Breast epithelium (tissue), 3 donors: Measurements from ENCODE around the gene SMIM5.

ENCODE experiments used
- CTCF ChIP-seq, 3 donors: fragments of 450-650 bp; IDR thresholded peaks; one replicate each; pipeline ENCODE4 v1.5.1; 2016 to 2017; ENCODE audit warnings: antibody characterized with exemption in 3 of 3, mild to moderate bottlenecking in 3 of 3, moderate library complexity in 3 of 3
- POLR2A ChIP-seq: fragments of 450-650 bp; IDR thresholded peaks from one replicate; pipeline ENCODE4 v1.6.1; 2016; ENCODE audit warnings: antibody characterized with exemption, mild to moderate bottlenecking, moderate library complexity
- POLR2AphosphoS5 ChIP-seq, 3 donors: sonication (generic); formaldehyde crosslinking; IDR thresholded peaks; one replicate each; pipeline ENCODE4 v1.6.1; 2017; ENCODE audit warnings: antibody characterized with exemption in 3 of 3

DNA sequence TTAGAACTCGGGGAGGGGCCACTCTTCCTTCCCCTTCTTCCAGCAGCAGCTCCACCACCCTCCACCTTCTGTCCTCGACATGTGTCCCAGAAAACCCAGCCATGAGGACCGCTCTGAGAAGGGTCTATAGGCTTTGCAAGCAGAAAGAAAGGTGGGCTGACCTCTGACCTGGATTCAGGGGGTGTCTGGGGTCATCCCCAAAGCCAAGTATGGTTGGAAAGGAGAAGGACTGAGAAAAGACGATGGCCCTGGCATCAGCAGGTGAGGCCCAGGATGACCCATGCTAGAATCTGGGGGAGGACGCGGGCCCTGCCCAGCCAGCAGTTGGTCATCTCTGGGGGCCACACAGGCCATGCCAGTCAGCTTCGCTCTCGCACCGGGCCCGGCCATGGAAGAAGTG, 6.1 kb upstream of the SMIM5 start:
- TF ChIP-seq CTCF (IDR thresholded peaks at IDR 0.05) (no peak), POLR2A (no peak), POLR2AphosphoS5 (IDR thresholded peaks at IDR 0.05) (no peak)
